HG03565 (cell line): Measurements from ENCODE around the gene ANTXR1.

Experiments
- ATAC-seq: cut with Tn5 transposase; IDR thresholded peaks from one replicate; pipeline ENCODE4 v1.9.1; 2021; ENCODE audit warnings: mild to moderate bottlenecking, moderate library complexity; ENCODE audit not compliant: unreplicated experiment

The ANTXR1 gene

GRCh38 chr2:69298862-69299261, 285.9 kb downstream of the ANTXR1 start:
- no peak for ATAC-seq
